Measurements from ENCODE around the gene TMEM253.

Gene TMEM253

GRCh38 chr14:21090940-21091663 is 9.8 kb upstream of the TMEM253 start:
- no peak for DNase-seq

- DNase-seq = no peak
These were observed 9.0 kb upstream of the TMEM253 start for GRCh38 chr14:21091821-21092272.

- DNase-seq = peak; percentile 22
These were observed 8.4 kb upstream of the TMEM253 start for GRCh38 chr14:21092273-21093011.

GRCh38 chr14:21093018-21093417 is 7.8 kb upstream of the TMEM253 start:
- no peak for DNase-seq

GRCh38 chr14:21093769-21094681 is 6.8 kb upstream of the TMEM253 start:
- no peak for DNase-seq

- peak; percentile 30 for DNase-seq
These were observed 5.2 kb upstream of the TMEM253 start for GRCh38 chr14:21095430-21096205.

- DNase-seq = no peak
These were observed 4.4 kb upstream of the TMEM253 start for GRCh38 chr14:21096438-21096837.

- no peak for DNase-seq
These were observed 3.8 kb upstream of the TMEM253 start for GRCh38 chr14:21096978-21097635.

GRCh38 chr14:21097636-21098075 is 3.2 kb upstream of the TMEM253 start:
- DNase-seq = no peak

GRCh38 chr14:21098076-21098891 is 2.6 kb upstream of the TMEM253 start, which contains the start of gene ZNF219:
Gene ZNF219, minus strand, starts transcription at chr14:21098655. Its CDS starts 5,064 bp downstream, at chr14:21093591.
- DNase-seq = peak; percentile 64

GRCh38 chr14:21098892-21099595 is 1.8 kb upstream of the TMEM253 start:
- DNase-seq = no peak

GRCh38 chr14:21099596-21099985 is 1.3 kb upstream of the TMEM253 start:
- DNase-seq = no peak

GRCh38 chr14:21101802-21102413 is 1.0 kb downstream of the TMEM253 start:
- no peak for DNase-seq

- peak; percentile 41 for DNase-seq
These were observed 1.9 kb downstream of the TMEM253 start for GRCh38 chr14:21102521-21103410.

- no peak for DNase-seq
These were observed 2.5 kb downstream of the TMEM253 start for GRCh38 chr14:21103411-21103709.

GRCh38 chr14:21103710-21104447 is 3.0 kb downstream of the TMEM253 start:
- peak; percentile 97 for DNase-seq

GRCh38 chr14:21104448-21105060 is 3.7 kb downstream of the TMEM253 start:
- DNase-seq = peak; percentile 75

GRCh38 chr14:21105095-21105494 is 4.2 kb downstream of the TMEM253 start:
- DNase-seq = no peak

Data from NCI-H226 (cell line).